Immature natural killer cell (primary cell): ENCODE results near the gene TEX35. TPM values are rescaled to one million over a fixed set of nuclear protein-coding genes. Genes with fewer than 3 reads are reported as not detected.

Experiments used
- DNase-seq, 3 donors: peaks; one replicate each; pipeline ENCODE4 v3.0.0; 2022; ENCODE audit warnings: mixed read lengths in 1 of 3
- H3K27ac Mint-ChIP-seq, 6 donors: one replicate each; pipeline ENCODE4 v1.8.0; 2020; ENCODE audit warnings: mixed read lengths in 6 of 6, mild to moderate bottlenecking in 5 of 6, inconsistent platforms in 4 of 6, moderate library complexity in 3 of 6
- H3K27me3 Mint-ChIP-seq, 3 donors: one replicate each; pipeline ENCODE4 v1.8.0; 2020 to 2021; ENCODE audit warnings: low read depth in 3 of 3, mild to moderate bottlenecking in 3 of 3, mixed read lengths in 3 of 3, moderate library complexity in 3 of 3, inconsistent platforms in 1 of 3
- H3K36me3 Mint-ChIP-seq, 3 donors: one replicate each; pipeline ENCODE4 v1.8.0; 2020; ENCODE audit warnings: mixed read lengths in 3 of 3, inconsistent platforms in 2 of 3, mild to moderate bottlenecking in 2 of 3
- H3K4me1 Mint-ChIP-seq, 2 donors: one replicate each; pipeline ENCODE4 v1.8.0; 2020; ENCODE audit warnings: inconsistent platforms in 2 of 2, mild to moderate bottlenecking in 2 of 2, mixed read lengths in 2 of 2, moderate library complexity in 1 of 2
- H3K4me3 Mint-ChIP-seq, 5 donors: one replicate each; pipeline ENCODE4 v1.8.0; 2020; ENCODE audit warnings: mild to moderate bottlenecking in 5 of 5, mixed read lengths in 5 of 5, inconsistent platforms in 3 of 5, moderate library complexity in 3 of 5
- H3K9me3 Mint-ChIP-seq, 6 donors: one replicate each; pipeline ENCODE4 v1.8.0; 2020; ENCODE audit warnings: mild to moderate bottlenecking in 6 of 6, mixed read lengths in 6 of 6, inconsistent platforms in 4 of 6, moderate library complexity in 3 of 6
- polyA plus RNA-seq, 3 donors: library from polyadenylated mRNA; unstranded; fragments of 300-500 nt; fragmentation: Illumina TruSeq; gene quantifications; one replicate each; pipeline ENCODE4 v1.2.3, GENCODE V29; 2021

Gene TEX35
- not detected for polyA plus RNA-seq

- DNase-seq, result no peak
- H3K36me3 Mint-ChIP-seq, result no peaks in the 10 kb centered on the region
- no peaks in the 10 kb centered on the region for H3K4me1 Mint-ChIP-seq
- H3K9me3 Mint-ChIP-seq, result peaks cover 0 to 1% (median 0%) of the 10 kb centered on the region in 6 donors
- no peak within 1 kb of the TSS for H3K27ac Mint-ChIP-seq
- no peak within 1 kb of the TSS for H3K4me3 Mint-ChIP-seq
- H3K27me3 Mint-ChIP-seq, result peaks cover 0 to 2% (median 0%) of the 10 kb centered on the region in 3 donors
Observed at GRCh38 chr1:178512566-178513277, at the start of gene TEX35. TSS of gene TEX35 (plus strand) at chr1:178513109. CDS start at chr1:178513189, 80 bp downstream.

- Mint-ChIP-seq H3K27ac (no peak overlapping the region), H3K27me3 (no peaks in the 10 kb centered on the region), H3K9me3 (peaks cover 0 to 4% (median 1%) of the 10 kb centered on the region in 6 donors), H3K4me3 (no peak overlapping the region), H3K4me1 (no peaks in the 10 kb centered on the region), H3K36me3 (no peaks in the 10 kb centered on the region)
- DNase-seq, result no peak
Observed at GRCh38 chr1:178464141-178464540, 48.8 kb upstream of the TEX35 start.

GRCh38 chr1:178464566-178464965, 48.3 kb upstream of the TEX35 start:
- H3K9me3 Mint-ChIP-seq, result peaks cover 0 to 4% (median 1%) of the 10 kb centered on the region in 6 donors

GRCh38 chr1:178465011-178465410, 47.9 kb upstream of the TEX35 start:
- Mint-ChIP-seq H3K27ac (no peak overlapping the region), H3K4me1 (no peaks in the 10 kb centered on the region), H3K4me3 (no peak overlapping the region), H3K9me3 (peaks cover 0 to 4% (median 1%) of the 10 kb centered on the region in 6 donors), H3K27me3 (no peaks in the 10 kb centered on the region), H3K36me3 (no peaks in the 10 kb centered on the region)
- no peak for DNase-seq

More at GRCh38 chr1:178464566-178464965, 48.3 kb upstream of the TEX35 start:
- Mint-ChIP-seq H3K4me3 (no peak overlapping the region), H3K27me3 (no peaks in the 10 kb centered on the region), H3K27ac (no peak overlapping the region), H3K4me1 (no peaks in the 10 kb centered on the region), H3K36me3 (no peaks in the 10 kb centered on the region)
- no peak for DNase-seq

- H3K36me3 Mint-ChIP-seq, result no peaks in the 10 kb centered on the region
- no peaks in the 10 kb centered on the region for H3K4me1 Mint-ChIP-seq
- no peaks in the 10 kb centered on the region for H3K27me3 Mint-ChIP-seq
- DNase-seq, result no peak
- no peak overlapping the region for H3K4me3 Mint-ChIP-seq
- peaks cover 0 to 4% (median 1%) of the 10 kb centered on the region in 6 donors for H3K9me3 Mint-ChIP-seq
- H3K27ac Mint-ChIP-seq, result no peak overlapping the region
Observed at GRCh38 chr1:178467837-178468236, 45.1 kb upstream of the TEX35 start.

GRCh38 chr1:178470411-178470960, 42.4 kb upstream of the TEX35 start:
- H3K4me1 Mint-ChIP-seq, result no peaks in the 10 kb centered on the region
- no peaks in the 10 kb centered on the region for H3K36me3 Mint-ChIP-seq
- H3K27me3 Mint-ChIP-seq, result peaks cover 0 to 1% (median 1%) of the 10 kb centered on the region in 3 donors

GRCh38 chr1:178472531-178472930, 40.4 kb upstream of the TEX35 start:
- no peaks in the 10 kb centered on the region for H3K36me3 Mint-ChIP-seq
- no peaks in the 10 kb centered on the region for H3K4me1 Mint-ChIP-seq

More at GRCh38 chr1:178470411-178470960, 42.4 kb upstream of the TEX35 start:
- no peak overlapping the region for H3K4me3 Mint-ChIP-seq
- H3K27ac Mint-ChIP-seq, result no peak overlapping the region
- H3K9me3 Mint-ChIP-seq, result peaks cover 0 to 2% (median 0%) of the 10 kb centered on the region in 6 donors
- no peak for DNase-seq

GRCh38 chr1:178477373-178477772, 35.5 kb upstream of the TEX35 start:
- peaks cover 0 to 1% (median 1%) of the 10 kb centered on the region in 3 donors for H3K27me3 Mint-ChIP-seq
- no peaks in the 10 kb centered on the region for H3K36me3 Mint-ChIP-seq
- no peaks in the 10 kb centered on the region for H3K4me1 Mint-ChIP-seq
- no peak overlapping the region for H3K4me3 Mint-ChIP-seq
- no peak overlapping the region for H3K27ac Mint-ChIP-seq
- no peak for DNase-seq
- H3K9me3 Mint-ChIP-seq, result no peaks in the 10 kb centered on the region

More at GRCh38 chr1:178472531-178472930, 40.4 kb upstream of the TEX35 start:
- Mint-ChIP-seq H3K4me3 (no peak overlapping the region), H3K27me3 (peaks cover 0 to 1% (median 1%) of the 10 kb centered on the region in 3 donors), H3K27ac (no peak overlapping the region), H3K9me3 (no peaks in the 10 kb centered on the region)
- no peak for DNase-seq

GRCh38 chr1:178477841-178478240, 35.1 kb upstream of the TEX35 start:
- Mint-ChIP-seq H3K4me3 (no peak overlapping the region), H3K27ac (no peak overlapping the region), H3K36me3 (no peaks in the 10 kb centered on the region), H3K4me1 (no peaks in the 10 kb centered on the region), H3K27me3 (peaks cover 0 to 1% (median 1%) of the 10 kb centered on the region in 3 donors), H3K9me3 (no peaks in the 10 kb centered on the region)
- no peak for DNase-seq

- H3K27me3 Mint-ChIP-seq, result peaks cover 0 to 4% (median 0%) of the 10 kb centered on the region in 3 donors
- no peak overlapping the region for H3K27ac Mint-ChIP-seq
- H3K4me1 Mint-ChIP-seq, result peaks cover 0 to 3% of the 10 kb centered on the region in 2 donors
- H3K36me3 Mint-ChIP-seq, result no peaks in the 10 kb centered on the region
- no peaks in the 10 kb centered on the region for H3K9me3 Mint-ChIP-seq
- no peak overlapping the region for H3K4me3 Mint-ChIP-seq
- no peak for DNase-seq
Observed at GRCh38 chr1:178483251-178483957, 29.5 kb upstream of the TEX35 start.

GRCh38 chr1:178484698-178485225, 28.1 kb upstream of the TEX35 start:
- no peak for DNase-seq
- no peaks in the 10 kb centered on the region for H3K36me3 Mint-ChIP-seq
- H3K27ac Mint-ChIP-seq, result peak overlapping the region in 1 of 6 donors; percentile 7
- H3K4me3 Mint-ChIP-seq, result no peak overlapping the region
- H3K4me1 Mint-ChIP-seq, result peaks cover 0 to 3% of the 10 kb centered on the region in 2 donors
- H3K9me3 Mint-ChIP-seq, result no peaks in the 10 kb centered on the region
- H3K27me3 Mint-ChIP-seq, result peaks cover 0 to 4% (median 0%) of the 10 kb centered on the region in 3 donors

GRCh38 chr1:178485541-178485981, 27.3 kb upstream of the TEX35 start:
- Mint-ChIP-seq H3K27ac (no peak overlapping the region), H3K4me3 (peak overlapping the region in 1 of 5 donors; percentile 24)

GRCh38 chr1:178486100-178487069, 26.5 kb upstream of the TEX35 start:
- no peaks in the 10 kb centered on the region for H3K36me3 Mint-ChIP-seq
- H3K27me3 Mint-ChIP-seq, result peaks cover 0 to 4% (median 0%) of the 10 kb centered on the region in 3 donors
- peaks cover 0 to 3% of the 10 kb centered on the region in 2 donors for H3K4me1 Mint-ChIP-seq
- DNase-seq, result peak in 2 of 3 donors; percentile 14 to 17
- H3K27ac Mint-ChIP-seq, result no peak overlapping the region
- H3K4me3 Mint-ChIP-seq, result peak overlapping the region in 2 of 5 donors; percentile 14 to 66
- no peaks in the 10 kb centered on the region for H3K9me3 Mint-ChIP-seq

More at GRCh38 chr1:178485541-178485981, 27.3 kb upstream of the TEX35 start:
- Mint-ChIP-seq H3K27me3 (peaks cover 0 to 4% (median 0%) of the 10 kb centered on the region in 3 donors), H3K4me1 (peaks cover 0 to 3% of the 10 kb centered on the region in 2 donors), H3K9me3 (no peaks in the 10 kb centered on the region), H3K36me3 (no peaks in the 10 kb centered on the region)
- DNase-seq, result no peak
